Measurements from ENCODE around the gene CENPL. TPM values are rescaled to one million over a fixed set of nuclear protein-coding genes. Genes with fewer than 3 reads are reported as not detected.
"Not testable (repeated sequence)": the region's sequence is repeated elsewhere in the genome, so short reads cannot be mapped to it uniquely, and the experiment has no call there.

CENPL gene
- total RNA-seq, 1 experiment from 2014 or later = 28.7 TPM

- BruUV-seq (replicated peaks) = no TSS peak
- H3K27me3 ChIP-seq (ENCODE audit: control insufficient read depth, insufficient read depth, low read length) = no peaks in the 10 kb centered on the region
- intact Hi-C loops (cut with micrococcal nuclease; ENCODE audit: unreplicated experiment) = no loop called here
- ChIA-PET CTCF (no interaction called here), POLR2A (interaction anchor here (0.6 kb wide), 1 partner anchor 124 kb away, joined by 3 read pairs; no protein-coding TSS in a partner anchor)
- no peak overlapping the region for H3K27ac ChIP-seq (ENCODE audit: low read length)
- TF ChIP-seq SIN3A (IDR thresholded peaks at IDR 0.05; ENCODE audit: borderline replicate concordance, insufficient read depth, low read depth, low read length) (no peak), TCF7L2 (IDR thresholded peaks at IDR 0.05; ENCODE audit: low read depth, low read length) (no peak), REST (IDR thresholded peaks at IDR 0.05; ENCODE audit: insufficient read depth in 1 of 2, low read depth in 2 of 2, low read length in 1 of 2) (no peak), POLR2AphosphoS5 (IDR thresholded peaks at IDR 0.05; ENCODE audit: low read depth, low read length) (no peak)
- TF ChIP-seq, protein P1, sequence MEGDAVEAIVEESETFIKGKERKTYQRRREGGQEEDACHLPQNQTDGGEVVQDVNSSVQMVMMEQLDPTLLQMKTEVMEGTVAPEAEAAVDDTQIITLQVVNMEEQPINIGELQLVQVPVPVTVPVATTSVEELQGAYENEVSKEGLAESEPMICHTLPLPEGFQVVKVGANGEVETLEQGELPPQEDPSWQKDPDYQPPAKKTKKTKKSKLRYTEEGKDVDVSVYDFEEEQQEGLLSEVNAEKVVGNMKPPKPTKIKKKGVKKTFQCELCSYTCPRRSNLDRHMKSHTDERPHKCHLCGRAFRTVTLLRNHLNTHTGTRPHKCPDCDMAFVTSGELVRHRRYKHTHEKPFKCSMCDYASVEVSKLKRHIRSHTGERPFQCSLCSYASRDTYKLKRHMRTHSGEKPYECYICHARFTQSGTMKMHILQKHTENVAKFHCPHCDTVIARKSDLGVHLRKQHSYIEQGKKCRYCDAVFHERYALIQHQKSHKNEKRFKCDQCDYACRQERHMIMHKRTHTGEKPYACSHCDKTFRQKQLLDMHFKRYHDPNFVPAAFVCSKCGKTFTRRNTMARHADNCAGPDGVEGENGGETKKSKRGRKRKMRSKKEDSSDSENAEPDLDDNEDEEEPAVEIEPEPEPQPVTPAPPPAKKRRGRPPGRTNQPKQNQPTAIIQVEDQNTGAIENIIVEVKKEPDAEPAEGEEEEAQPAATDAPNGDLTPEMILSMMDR (IDR thresholded peaks at IDR 0.05) = no peak
- in situ Hi-C loops (cut with HindIII; ENCODE audit: low pct_unique_long_range_greater_than_20kb, low sequenced_read_pairs) = no loop called here
- DNase-seq (ENCODE audit: low read depth, low spot score) = no peak
- no peak for ATAC-seq
- H3K36me3 ChIP-seq (ENCODE audit: control insufficient read depth, insufficient read depth, low read length) = peaks cover 3% of the 10 kb centered on the region
- H3K9me3 ChIP-seq (ENCODE audit: control insufficient read depth, insufficient read depth, low read depth, low read length) = no peaks in the 10 kb centered on the region; the same call in 1 of the 2 replicates
- H3K4me1 ChIP-seq (ENCODE audit: control insufficient read depth, insufficient read depth, low read length) = peaks cover 13% of the 10 kb centered on the region
- H3K4me3 ChIP-seq (ENCODE audit: low read depth in 2 of 2, low read length in 2 of 2) = no peak overlapping the region
Observed at GRCh38 chr1:173818459-173818858, 6.2 kb downstream of the CENPL start.

- in situ Hi-C loops (cut with HindIII; ENCODE audit: low pct_unique_long_range_greater_than_20kb, low sequenced_read_pairs); ATAC-seq; H3K36me3 ChIP-seq (ENCODE audit: control insufficient read depth, insufficient read depth, low read length); POLR2A ChIA-PET; H3K4me3 ChIP-seq (ENCODE audit: low read depth in 2 of 2, low read length in 2 of 2); intact Hi-C loops (cut with micrococcal nuclease; ENCODE audit: unreplicated experiment); H3K27me3 ChIP-seq (ENCODE audit: control insufficient read depth, insufficient read depth, low read length); H3K27ac ChIP-seq (ENCODE audit: low read length); H3K9me3 ChIP-seq (ENCODE audit: control insufficient read depth, insufficient read depth, low read depth, low read length); BruUV-seq (replicated peaks); H3K4me1 ChIP-seq (ENCODE audit: control insufficient read depth, insufficient read depth, low read length); DNase-seq (ENCODE audit: low read depth, low spot score); CTCF ChIA-PET: not testable (repeated sequence)
Observed at GRCh38 chr1:173813654-173814053, 11.0 kb downstream of the CENPL start.

- BruUV-seq (replicated peaks) = no TSS peak
- H3K4me3 ChIP-seq (ENCODE audit: low read depth in 2 of 2, low read length in 2 of 2) = no peak overlapping the region
- TF ChIP-seq, protein P1 (IDR thresholded peaks at IDR 0.05) = no peak
- TF ChIP-seq POLR2AphosphoS5 (IDR thresholded peaks at IDR 0.05; ENCODE audit: low read depth, low read length) = no peak
- no peak for TF ChIP-seq SIN3A (IDR thresholded peaks at IDR 0.05; ENCODE audit: borderline replicate concordance, insufficient read depth, low read depth, low read length)
- TF ChIP-seq REST (IDR thresholded peaks at IDR 0.05; ENCODE audit: insufficient read depth in 1 of 2, low read depth in 2 of 2, low read length in 1 of 2) = no peak
- TF ChIP-seq TCF7L2 (IDR thresholded peaks at IDR 0.05; ENCODE audit: low read depth, low read length) = no peak
- H3K9me3 ChIP-seq (ENCODE audit: control insufficient read depth, insufficient read depth, low read depth, low read length) = no peaks in the 10 kb centered on the region
- H3K36me3 ChIP-seq (ENCODE audit: control insufficient read depth, insufficient read depth, low read length) = peaks cover 19% of the 10 kb centered on the region
- DNase-seq (ENCODE audit: low read depth, low spot score) (no peak), ATAC-seq (no peak)
- in situ Hi-C loops (cut with HindIII; ENCODE audit: low pct_unique_long_range_greater_than_20kb, low sequenced_read_pairs) (no loop called here), intact Hi-C loops (cut with micrococcal nuclease; ENCODE audit: unreplicated experiment) (no loop called here)
- CTCF ChIA-PET = no interaction called here
- no peaks in the 10 kb centered on the region for H3K27me3 ChIP-seq (ENCODE audit: control insufficient read depth, insufficient read depth, low read length)
- POLR2A ChIA-PET = no interaction called here
- H3K4me1 ChIP-seq (ENCODE audit: control insufficient read depth, insufficient read depth, low read length) = no peaks in the 10 kb centered on the region
- no peak overlapping the region for H3K27ac ChIP-seq (ENCODE audit: low read length)
Observed at GRCh38 chr1:173802961-173803360, 21.7 kb downstream of the CENPL start.

- intact Hi-C loops (cut with micrococcal nuclease; ENCODE audit: unreplicated experiment); CTCF ChIA-PET; POLR2A ChIA-PET: not testable (repeated sequence)
Observed at GRCh38 chr1:173799995-173800394, 24.7 kb downstream of the CENPL start.

More at GRCh38 chr1:173799995-173800394, 24.7 kb downstream of the CENPL start:
- DNase-seq (ENCODE audit: low read depth, low spot score); H3K9me3 ChIP-seq (ENCODE audit: control insufficient read depth, insufficient read depth, low read depth, low read length); BruUV-seq (replicated peaks); H3K4me1 ChIP-seq (ENCODE audit: control insufficient read depth, insufficient read depth, low read length); ATAC-seq; in situ Hi-C loops (cut with HindIII; ENCODE audit: low pct_unique_long_range_greater_than_20kb, low sequenced_read_pairs); H3K27me3 ChIP-seq (ENCODE audit: control insufficient read depth, insufficient read depth, low read length); H3K4me3 ChIP-seq (ENCODE audit: low read depth in 2 of 2, low read length in 2 of 2); H3K36me3 ChIP-seq (ENCODE audit: control insufficient read depth, insufficient read depth, low read length); H3K27ac ChIP-seq (ENCODE audit: low read length): not testable (repeated sequence)
